ENCODE data around the gene NGDN.

The NGDN gene

DNA sequence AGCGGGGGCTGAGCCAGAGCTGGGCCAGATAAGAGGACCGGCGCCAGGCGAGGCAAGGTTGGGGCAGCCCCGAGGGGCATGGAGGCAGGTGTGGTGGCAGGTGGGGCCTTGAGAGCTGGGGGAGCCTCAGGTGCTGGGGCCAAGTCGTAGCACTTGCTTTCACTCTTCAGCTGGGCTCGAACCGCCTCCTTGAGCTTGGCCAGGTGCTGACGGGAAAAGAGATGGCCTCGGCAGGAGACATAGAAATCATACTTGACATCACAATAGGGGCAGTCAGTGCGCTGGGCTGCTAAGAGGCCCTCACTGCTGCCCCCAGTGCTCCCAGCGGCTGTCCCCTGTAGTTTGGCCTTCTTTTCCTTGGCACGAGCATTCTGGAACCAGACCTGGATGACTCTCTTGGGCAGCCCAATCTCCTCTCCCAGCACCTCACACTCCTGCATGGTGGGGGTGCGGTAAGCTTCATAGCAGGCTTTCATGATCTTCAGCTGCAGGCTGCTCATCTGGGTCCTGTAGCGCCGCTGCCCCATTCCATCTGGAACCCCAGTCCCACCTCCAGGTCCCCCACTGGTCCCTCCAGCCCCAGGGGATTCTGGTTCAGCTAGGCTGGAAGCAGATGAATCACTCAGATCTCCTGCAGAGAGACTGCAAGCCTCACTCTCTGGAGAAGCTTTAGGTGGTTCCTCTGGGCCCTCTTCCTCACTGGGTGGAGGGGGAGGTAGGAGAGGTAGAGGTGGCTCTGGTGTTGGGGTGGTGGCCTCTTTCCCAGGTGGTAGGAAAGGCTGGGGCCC is 53.9 kb downstream of the NGDN start:
- no peak for DNase-seq

DNA sequence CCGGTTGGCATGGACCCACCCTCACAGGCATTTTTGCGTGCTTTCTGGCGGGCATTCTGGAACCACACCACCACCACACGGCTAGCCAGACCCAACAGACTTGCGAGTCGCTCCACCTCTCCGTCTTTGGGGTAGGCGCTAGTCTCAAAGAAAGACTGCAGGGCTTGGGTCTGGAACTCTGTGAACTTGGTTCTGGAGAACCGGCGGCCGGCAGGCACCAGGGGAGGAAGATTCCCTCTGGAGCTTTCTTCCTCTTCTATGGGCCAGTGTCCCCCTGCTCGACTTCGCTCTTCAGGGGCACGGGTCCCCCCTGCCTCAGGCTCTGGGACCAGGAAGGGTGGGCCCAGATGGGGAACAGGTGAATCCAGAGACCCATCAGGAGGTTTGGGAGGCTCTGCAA is 55.5 kb downstream of the NGDN start:
- no peak for DNase-seq

DNA sequence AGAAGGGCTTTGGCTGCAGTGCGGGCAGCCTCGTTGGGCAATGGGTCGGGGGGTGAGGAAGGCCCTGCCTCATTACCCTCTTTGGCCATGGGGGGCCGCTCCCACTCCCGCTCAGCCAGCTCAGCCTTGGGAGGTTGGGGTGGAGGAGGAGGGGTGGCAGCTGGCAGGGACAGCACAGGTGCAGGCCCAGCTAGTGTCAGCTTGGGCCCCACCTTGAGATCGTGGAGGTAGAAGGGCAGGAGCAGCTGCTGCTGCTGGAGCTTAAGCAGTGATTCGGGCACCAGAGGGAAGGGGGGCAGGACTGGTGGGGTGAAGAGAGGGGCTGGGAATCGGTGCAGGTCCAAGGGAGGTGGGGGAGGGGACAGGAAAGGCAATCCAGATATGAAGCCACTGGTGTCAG is 56.1 kb downstream of the NGDN start:
- DNase-seq = no peak
